Astrocyte of the spinal cord (primary cell): ENCODE results near the gene ACTN1.

ENCODE experiments used
- DNase-seq: peaks from one replicate; pipeline ENCODE4 v3.0.0; 2011; ENCODE audit warnings: low read depth, low spot score
- H3K4me3 ChIP-seq: 2 replicates; pipeline ENCODE4 v1.5.1; 2011; ENCODE audit warnings: low read depth, mild to moderate bottlenecking, low read length, moderate library complexity
- CTCF ChIP-seq: IDR thresholded peaks from 2 replicates; pipeline ENCODE4 v1.5.1; 2012; ENCODE audit warnings: low read depth, mild to moderate bottlenecking, low read length, inconsistent platforms
- in situ Hi-C: cut with HindIII; loops from 2 replicates; pipeline ENCODE4 v1.10.0; 2017; ENCODE audit warnings: low sequenced_read_pairs

Gene ACTN1

GRCh38 chr14:68896132-68896531 is 83.0 kb downstream of the ACTN1 start:
- DNase-seq = no peak
- in situ Hi-C loops = no loop called here
- TF ChIP-seq CTCF = peak; percentile 51
- no peak overlapping the region for H3K4me3 ChIP-seq

- no peak overlapping the region for H3K4me3 ChIP-seq
- no peak for DNase-seq
- in situ Hi-C loops = no loop called here
- TF ChIP-seq CTCF = no peak
Measured at GRCh38 chr14:68894802-68895703, 84.0 kb downstream of the ACTN1 start.

GRCh38 chr14:68894123-68894522 is 85.0 kb downstream of the ACTN1 start:
- in situ Hi-C loops = no loop called here
- no peak overlapping the region for H3K4me3 ChIP-seq
- no peak for TF ChIP-seq CTCF
- no peak for DNase-seq

- in situ Hi-C loops = no loop called here
- DNase-seq = no peak
- H3K4me3 ChIP-seq = no peak overlapping the region
- TF ChIP-seq CTCF = no peak
Measured at GRCh38 chr14:68893566-68893965, 85.5 kb downstream of the ACTN1 start.

- DNase-seq = no peak
- TF ChIP-seq CTCF = no peak
- no peak overlapping the region for H3K4me3 ChIP-seq
- in situ Hi-C loops = no loop called here
Measured at GRCh38 chr14:68892961-68893360, 86.1 kb downstream of the ACTN1 start.

GRCh38 chr14:68891851-68892660 is 87.0 kb downstream of the ACTN1 start:
- no peak for TF ChIP-seq CTCF
- DNase-seq = peak; percentile 58
- in situ Hi-C loops = no loop called here
- H3K4me3 ChIP-seq = no peak overlapping the region
